GM18508 (cell line): ENCODE data around the gene IL17RC.

Experiments
- ATAC-seq: cut with Tn5 transposase; IDR thresholded peaks from one replicate; pipeline ENCODE4 v1.9.1; 2021; ENCODE audit warnings: moderate number of reproducible peaks; ENCODE audit not compliant: insufficient read depth, unreplicated experiment

Gene IL17RC

GRCh38 chr3:9976721-9977709 is 60.1 kb downstream of the IL17RC start:
- ATAC-seq, result no peak

DNA sequence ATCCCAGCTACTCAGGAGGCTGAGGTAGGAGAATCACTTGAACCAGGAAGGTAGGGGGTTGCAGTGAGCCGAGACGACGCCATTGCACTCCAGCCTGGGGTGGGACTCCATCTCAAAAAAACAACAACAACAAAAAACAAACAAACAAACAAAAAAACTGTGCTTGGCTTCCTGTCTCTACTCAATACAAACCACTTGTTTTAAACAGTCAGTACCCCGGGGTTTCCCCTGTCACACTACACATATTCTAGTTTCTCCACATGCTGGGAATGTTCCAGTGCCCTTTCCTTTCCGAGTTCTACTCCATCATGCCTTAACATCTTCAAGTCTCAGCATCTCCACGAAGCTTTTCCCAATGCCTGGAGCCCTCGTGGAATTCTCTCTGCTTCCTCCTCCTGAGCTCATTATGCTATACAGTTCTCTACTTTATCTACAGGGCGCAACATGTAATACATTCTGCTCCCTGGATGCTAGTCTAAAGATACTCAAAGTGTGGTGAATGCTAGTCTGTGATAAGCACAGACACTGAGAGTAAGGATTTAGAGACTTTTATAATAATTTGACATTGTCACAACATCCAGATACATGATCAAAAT is 61.9 kb downstream of the IL17RC start:
- no peak for ATAC-seq

DNA sequence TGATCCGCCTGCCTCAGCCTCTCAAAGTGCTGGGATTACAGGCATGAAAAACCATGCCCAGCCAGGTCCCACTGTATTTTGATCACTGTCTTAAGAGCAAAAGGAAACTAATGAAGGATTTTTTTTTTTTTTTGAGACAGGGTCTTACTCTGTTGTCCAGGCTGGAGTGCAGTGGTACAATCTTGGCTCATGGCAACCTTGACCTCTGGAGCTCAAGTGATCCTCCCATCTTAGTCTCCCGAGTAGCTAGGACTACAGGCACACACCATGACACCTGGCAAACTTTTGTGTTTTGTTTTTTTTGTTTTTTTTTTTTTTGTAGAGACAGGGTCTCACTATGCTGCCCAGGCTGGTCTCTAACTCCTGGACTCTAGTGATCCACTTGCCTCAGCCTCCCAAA is 63.4 kb downstream of the IL17RC start:
- ATAC-seq, result no peak
